Measurements from ENCODE around the gene MXD4. TPM values are rescaled to one million over a fixed set of nuclear protein-coding genes. Genes with fewer than 3 reads are reported as not detected.

Gene MXD4
- total and polyA plus RNA-seq, 2 of the 13 experiments (the other 11 are each of a cell fraction or from before 2014, with no cell fraction given) = 29.0 to 31.3 TPM

- DNase-seq (ENCODE audit: low spot score) = no peak
- no peak for ATAC-seq
- H3K79me2 ChIP-seq (ENCODE audit: insufficient read depth, low read length) = no peaks in the 10 kb centered on the region
- ChIA-PET CTCF (ENCODE audit: low intra/inter-chr PET ratio, low total read pairs) (no interaction called here), POLR2A (no interaction called here)
- WGBS (ENCODE audit: low lambda C conversion rate) = 25% methylated on average over 4 of the region's 12 CpGs
- no peak overlapping the region for H2AFZ ChIP-seq (ENCODE audit: low read length)
- intact Hi-C loops (cut with micrococcal nuclease; ENCODE audit: unreplicated experiment) (no loop called here), in situ Hi-C loops (cut with HindIII; ENCODE audit: extremely low pct_ligation_motif_present, low pct_unique_long_range_greater_than_20kb) (no loop called here)
- no peak overlapping the region for H3K9ac ChIP-seq (ENCODE audit: insufficient read depth, low read depth, low read length)
- H4K20me1 ChIP-seq (ENCODE audit: insufficient read depth, low read length) = no peaks in the 10 kb centered on the region
- peaks cover 28 to 73% of the 10 kb centered on the region in 2 experiments; a peak in 4 of 5 replicates for H3K27me3 ChIP-seq (ENCODE audit: control insufficient read depth in 1 of 2, insufficient read depth in 2 of 2, low read length in 2 of 2)
- H3K4me1 ChIP-seq (ENCODE audit: insufficient read depth, low read length) = peaks cover 11% of the 10 kb centered on the region
- no peak overlapping the region for H3K4me3 ChIP-seq (replicated peaks in 1 of 3; ENCODE audit: insufficient read depth in 1 of 3, low read depth in 2 of 3, low read length in 3 of 3)
- H3K27ac ChIP-seq (ENCODE audit: extremely low read length, insufficient read depth, low read length) = no peak overlapping the region
- no TSS peak for BruUV-seq (replicated peaks)
- TF ChIP-seq AHDC1 (CRISPR knock-in tag; IDR thresholded peaks at IDR 0.05; ENCODE audit: borderline replicate concordance) = no peak
- no peak for TF ChIP-seq ZBTB43 (CRISPR knock-in tag; conservative IDR thresholded peaks at IDR 0.05)
- TF ChIP-seq U2AF2 (IDR thresholded peaks at IDR 0.05; ENCODE audit: low read depth, low read length) = no peak
- TF ChIP-seq, protein P1, sequence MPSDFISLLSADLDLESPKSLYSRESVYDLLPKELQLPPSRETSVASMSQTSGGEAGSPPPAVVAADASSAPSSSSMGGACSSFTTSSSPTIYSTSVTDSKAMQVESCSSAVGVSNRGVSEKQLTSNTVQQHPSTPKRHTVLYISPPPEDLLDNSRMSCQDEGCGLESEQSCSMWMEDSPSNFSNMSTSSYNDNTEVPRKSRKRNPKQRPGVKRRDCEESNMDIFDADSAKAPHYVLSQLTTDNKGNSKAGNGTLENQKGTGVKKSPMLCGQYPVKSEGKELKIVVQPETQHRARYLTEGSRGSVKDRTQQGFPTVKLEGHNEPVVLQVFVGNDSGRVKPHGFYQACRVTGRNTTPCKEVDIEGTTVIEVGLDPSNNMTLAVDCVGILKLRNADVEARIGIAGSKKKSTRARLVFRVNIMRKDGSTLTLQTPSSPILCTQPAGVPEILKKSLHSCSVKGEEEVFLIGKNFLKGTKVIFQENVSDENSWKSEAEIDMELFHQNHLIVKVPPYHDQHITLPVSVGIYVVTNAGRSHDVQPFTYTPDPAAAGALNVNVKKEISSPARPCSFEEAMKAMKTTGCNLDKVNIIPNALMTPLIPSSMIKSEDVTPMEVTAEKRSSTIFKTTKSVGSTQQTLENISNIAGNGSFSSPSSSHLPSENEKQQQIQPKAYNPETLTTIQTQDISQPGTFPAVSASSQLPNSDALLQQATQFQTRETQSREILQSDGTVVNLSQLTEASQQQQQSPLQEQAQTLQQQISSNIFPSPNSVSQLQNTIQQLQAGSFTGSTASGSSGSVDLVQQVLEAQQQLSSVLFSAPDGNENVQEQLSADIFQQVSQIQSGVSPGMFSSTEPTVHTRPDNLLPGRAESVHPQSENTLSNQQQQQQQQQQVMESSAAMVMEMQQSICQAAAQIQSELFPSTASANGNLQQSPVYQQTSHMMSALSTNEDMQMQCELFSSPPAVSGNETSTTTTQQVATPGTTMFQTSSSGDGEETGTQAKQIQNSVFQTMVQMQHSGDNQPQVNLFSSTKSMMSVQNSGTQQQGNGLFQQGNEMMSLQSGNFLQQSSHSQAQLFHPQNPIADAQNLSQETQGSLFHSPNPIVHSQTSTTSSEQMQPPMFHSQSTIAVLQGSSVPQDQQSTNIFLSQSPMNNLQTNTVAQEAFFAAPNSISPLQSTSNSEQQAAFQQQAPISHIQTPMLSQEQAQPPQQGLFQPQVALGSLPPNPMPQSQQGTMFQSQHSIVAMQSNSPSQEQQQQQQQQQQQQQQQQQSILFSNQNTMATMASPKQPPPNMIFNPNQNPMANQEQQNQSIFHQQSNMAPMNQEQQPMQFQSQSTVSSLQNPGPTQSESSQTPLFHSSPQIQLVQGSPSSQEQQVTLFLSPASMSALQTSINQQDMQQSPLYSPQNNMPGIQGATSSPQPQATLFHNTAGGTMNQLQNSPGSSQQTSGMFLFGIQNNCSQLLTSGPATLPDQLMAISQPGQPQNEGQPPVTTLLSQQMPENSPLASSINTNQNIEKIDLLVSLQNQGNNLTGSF (CRISPR knock-in tag; IDR thresholded peaks at IDR 0.05) = no peak
- TF ChIP-seq GTF3A (CRISPR knock-in tag; conservative IDR thresholded peaks at IDR 0.05) = no peak
- H3K9me3 ChIP-seq (ENCODE audit: low read length) = no peaks in the 10 kb centered on the region
- no peak overlapping the region for H3K4me2 ChIP-seq (ENCODE audit: low read depth, low read length)
- H3K36me3 ChIP-seq (replicated peaks in 1 of 2; ENCODE audit: control insufficient read depth in 1 of 2, insufficient read depth in 2 of 2, low read length in 2 of 2) = no peaks in the 10 kb centered on the region
- no peak for FAIRE-seq
Measured at GRCh38 chr4:2267841-2268240, 5.9 kb upstream of the MXD4 start.

All from HepG2 (cell line).